GM04504 (cell line): ENCODE data around the gene LRRC28.
A peak's percentile ranks its signal among the peaks of the same experiment; 100 is the strongest.

ENCODE experiments used
- DNase-seq: peaks from one replicate; pipeline ENCODE4 v3.0.0-alpha.2; 2012; ENCODE audit warnings: low read depth

Gene LRRC28

GRCh38 chr15:99421172-99421656 is 169.9 kb downstream of the LRRC28 start:
- no peak for DNase-seq

- no peak for DNase-seq
Measured at GRCh38 chr15:99421758-99422157, 170.5 kb downstream of the LRRC28 start.

- DNase-seq = no peak
Measured at GRCh38 chr15:99423186-99424130, 172.2 kb downstream of the LRRC28 start.

- DNase-seq = no peak
Measured at GRCh38 chr15:99424131-99424571, 172.9 kb downstream of the LRRC28 start.

GRCh38 chr15:99424978-99425656 is 173.8 kb downstream of the LRRC28 start:
- peak; percentile 58 for DNase-seq

- DNase-seq = no peak
Measured at GRCh38 chr15:99425657-99426301, 174.5 kb downstream of the LRRC28 start.

GRCh38 chr15:99426431-99427105 is 175.3 kb downstream of the LRRC28 start:
- DNase-seq = no peak

- DNase-seq = no peak
Measured at GRCh38 chr15:99427210-99427609, 175.9 kb downstream of the LRRC28 start.

- no peak for DNase-seq
Measured at GRCh38 chr15:99427668-99428361, 176.5 kb downstream of the LRRC28 start.

- DNase-seq = no peak
Measured at GRCh38 chr15:99429681-99430081, 178.4 kb downstream of the LRRC28 start.

- DNase-seq = no peak
Measured at GRCh38 chr15:99430881-99431401, 179.7 kb downstream of the LRRC28 start.

GRCh38 chr15:99431661-99432091 is 180.4 kb downstream of the LRRC28 start:
- DNase-seq = no peak

- no peak for DNase-seq
Measured at GRCh38 chr15:99432271-99433025, 181.2 kb downstream of the LRRC28 start.

GRCh38 chr15:99433026-99433756 is 181.9 kb downstream of the LRRC28 start:
- no peak for DNase-seq

GRCh38 chr15:99433757-99434450 is 182.6 kb downstream of the LRRC28 start:
- no peak for DNase-seq

GRCh38 chr15:99434506-99435112 is 183.3 kb downstream of the LRRC28 start:
- DNase-seq = no peak

GRCh38 chr15:99435113-99435695 is 183.9 kb downstream of the LRRC28 start:
- no peak for DNase-seq
